Keratinocyte (primary cell): Measurements from ENCODE around the gene CFAP157. TPM values are rescaled to one million over a fixed set of nuclear protein-coding genes. Genes with fewer than 3 reads are reported as not detected.

Source experiments
- DNase-seq: peaks from one replicate; pipeline ENCODE4 v3.0.0-alpha.2; 2011; ENCODE audit warnings: low read depth, missing footprints, low spot score
- FAIRE-seq: peaks from 2 replicates; lab custom pipeline; 2011; peaks lifted over from hg19 to GRCh38; lab: Jason Lieb, UNC
- H2AFZ ChIP-seq: 2 replicates; pipeline ENCODE4 v1.6.0; 2012; ENCODE audit warnings: low read length, control low read depth, inconsistent platforms; ENCODE audit not compliant: control insufficient read depth
- H3K27ac ChIP-seq: 2 replicates; pipeline ENCODE4 v1.5.1; 2011; ENCODE audit warnings: low read length; ENCODE audit not compliant: control insufficient read depth, insufficient read depth
- H3K27me3 ChIP-seq: 3 replicates; pipeline ENCODE4 v1.6.0; 2011; ENCODE audit warnings: low read length; ENCODE audit not compliant: control insufficient read depth, insufficient read depth; ENCODE audit errors: extremely low read depth
- H3K36me3 ChIP-seq, 2 experiments: 2 replicates in 1 of 2; 3 replicates in 1 of 2; pipeline ENCODE4 v1.5.1; 2011; ENCODE audit warnings: low read length in 2 of 2, mild to moderate bottlenecking in 1 of 2; ENCODE audit not compliant: control insufficient read depth in 2 of 2, insufficient read depth in 2 of 2; ENCODE audit errors: extremely low read depth in 1 of 2
- H3K4me1 ChIP-seq: 3 replicates; pipeline ENCODE4 v1.5.1; 2011; ENCODE audit warnings: low read length; ENCODE audit not compliant: control insufficient read depth, insufficient read depth; ENCODE audit errors: extremely low read depth
- H3K4me2 ChIP-seq: 3 replicates; pipeline ENCODE4 v1.6.0; 2011; ENCODE audit warnings: low read depth, low read length; ENCODE audit not compliant: control insufficient read depth, insufficient read depth; ENCODE audit errors: extremely low read depth
- H3K4me3 ChIP-seq, 3 experiments: fragments of 200-600 bp in 1 of 3; sonication (generic) in 1 of 3; 2 replicates in 2 of 3; 3 replicates in 1 of 3; pipeline ENCODE4 v1.5.1; 2011 to 2016; ENCODE audit warnings: low read length in 3 of 3, mild to moderate bottlenecking in 3 of 3, control low read depth in 2 of 3, inconsistent platforms in 1 of 3, low read depth in 1 of 3, mixed read lengths in 1 of 3, mixed run types in 1 of 3, moderate library complexity in 1 of 3; ENCODE audit not compliant: control insufficient read depth in 2 of 3, insufficient read depth in 2 of 3; ENCODE audit errors: extremely low read depth in 1 of 3
- H3K79me2 ChIP-seq: 2 replicates; pipeline ENCODE4 v1.6.0; 2012; ENCODE audit warnings: low read length; ENCODE audit not compliant: control insufficient read depth, insufficient read depth
- H3K9ac ChIP-seq: 3 replicates; pipeline ENCODE4 v1.6.0; 2011; ENCODE audit warnings: low read length; ENCODE audit not compliant: control insufficient read depth, insufficient read depth; ENCODE audit errors: extremely low read depth
- H3K9me1 ChIP-seq: 3 replicates; pipeline ENCODE4 v1.6.0; 2011; ENCODE audit warnings: low read length; ENCODE audit not compliant: control insufficient read depth, insufficient read depth; ENCODE audit errors: extremely low read depth
- H3K9me3 ChIP-seq: 2 replicates; pipeline ENCODE4 v1.5.1; 2012; ENCODE audit warnings: low read depth, low read length; ENCODE audit not compliant: control insufficient read depth
- H4K20me1 ChIP-seq: 3 replicates; pipeline ENCODE4 v1.6.0; 2011; ENCODE audit warnings: low read length; ENCODE audit not compliant: control insufficient read depth, insufficient read depth; ENCODE audit errors: extremely low read depth
- EZH2 ChIP-seq: IDR thresholded peaks from one replicate; pipeline ENCODE4 v1.6.1; 2012; ENCODE audit warnings: inconsistent platforms, mild to moderate bottlenecking, low read length, moderate library complexity
- dilution Hi-C: fragments of 300-500 bp; cut with MboI; formaldehyde crosslinking; loops from one replicate; pipeline ENCODE4 v1.7.0; 2020; ENCODE audit warnings: low sequenced_read_pairs; ENCODE audit not compliant: extremely low pct_ligation_motif_present
- polyA plus RNA-seq, 5 experiments: library from polyadenylated mRNA; depleted of rRNA in 3 of 5; stranded (reverse) in 3 of 5; stranded (forward) in 1 of 5; unstranded in 1 of 5; fragments of >200 nt; gene quantifications; 1 replicate in 1 of 5; 2 replicates in 3 of 5; 3 replicates in 1 of 5; pipeline versions ENCODE4 v1.2.1 to v1.2.3, GENCODE V29; 2011 to 2012; ENCODE audit warnings: missing spikeins in 2 of 5, low read depth in 1 of 5, low replicate concordance in 1 of 5
- TF ChIP-seq, protein P1 (sequence below), 3 experiments: IDR thresholded peaks in 1 of 3; conservative IDR thresholded peaks in 1 of 3; optimal IDR thresholded peaks in 1 of 3; 2 replicates in 2 of 3; 3 replicates in 1 of 3; pipeline versions ENCODE3 to v1.5.1; 2011; ENCODE audit warnings: low read length in 3 of 3, mild to moderate bottlenecking in 3 of 3, moderate library complexity in 2 of 3, control low read depth in 1 of 3, inconsistent platforms in 1 of 3; ENCODE audit not compliant: insufficient read depth in 2 of 3; ENCODE audit errors: extremely low read depth in 1 of 3

The CFAP157 gene
- polyA plus RNA-seq, 1 donor (not counting 4 experiments of a cell fraction or from before 2014, with no cell fraction given): not detected

DNA sequence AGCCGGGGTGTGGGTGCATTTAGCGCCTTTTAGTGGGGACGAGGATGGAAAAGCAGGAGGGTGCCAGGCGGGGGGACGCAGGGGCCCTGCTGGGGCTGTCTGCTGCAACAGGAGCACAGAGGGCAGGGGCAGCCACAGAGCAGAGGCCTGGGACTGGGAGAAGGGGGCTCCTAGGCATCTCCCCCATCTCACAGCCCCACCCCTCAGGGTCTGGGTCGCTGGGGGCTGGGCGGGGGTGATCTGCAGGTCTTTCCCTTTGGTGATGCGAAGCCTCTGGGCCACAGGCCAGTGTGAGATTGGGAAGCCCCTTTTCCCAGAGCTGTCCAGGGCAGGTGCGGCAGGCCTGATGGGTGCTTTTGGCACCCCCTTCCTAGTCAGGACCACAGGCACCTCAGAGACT is 23.5 kb downstream of the CFAP157 start:
- no peak overlapping the region for H3K4me2 ChIP-seq
- H3K79me2 ChIP-seq: no peaks in the 10 kb centered on the region
- FAIRE-seq (no peak), DNase-seq (no peak)
- H3K36me3 ChIP-seq: peaks cover 0 to 3% of the 10 kb centered on the region in 2 experiments
- no peak overlapping the region for H3K9ac ChIP-seq
- H3K4me3 ChIP-seq: no peak overlapping the region
- H4K20me1 ChIP-seq: no peaks in the 10 kb centered on the region
- no peaks in the 10 kb centered on the region for H3K9me1 ChIP-seq
- no peak overlapping the region for H2AFZ ChIP-seq
- peaks cover 7% of the 10 kb centered on the region for H3K4me1 ChIP-seq
- H3K27me3 ChIP-seq: no peaks in the 10 kb centered on the region
- no peaks in the 10 kb centered on the region for H3K9me3 ChIP-seq
- TF ChIP-seq EZH2: no peak
- TF ChIP-seq, protein P1, sequence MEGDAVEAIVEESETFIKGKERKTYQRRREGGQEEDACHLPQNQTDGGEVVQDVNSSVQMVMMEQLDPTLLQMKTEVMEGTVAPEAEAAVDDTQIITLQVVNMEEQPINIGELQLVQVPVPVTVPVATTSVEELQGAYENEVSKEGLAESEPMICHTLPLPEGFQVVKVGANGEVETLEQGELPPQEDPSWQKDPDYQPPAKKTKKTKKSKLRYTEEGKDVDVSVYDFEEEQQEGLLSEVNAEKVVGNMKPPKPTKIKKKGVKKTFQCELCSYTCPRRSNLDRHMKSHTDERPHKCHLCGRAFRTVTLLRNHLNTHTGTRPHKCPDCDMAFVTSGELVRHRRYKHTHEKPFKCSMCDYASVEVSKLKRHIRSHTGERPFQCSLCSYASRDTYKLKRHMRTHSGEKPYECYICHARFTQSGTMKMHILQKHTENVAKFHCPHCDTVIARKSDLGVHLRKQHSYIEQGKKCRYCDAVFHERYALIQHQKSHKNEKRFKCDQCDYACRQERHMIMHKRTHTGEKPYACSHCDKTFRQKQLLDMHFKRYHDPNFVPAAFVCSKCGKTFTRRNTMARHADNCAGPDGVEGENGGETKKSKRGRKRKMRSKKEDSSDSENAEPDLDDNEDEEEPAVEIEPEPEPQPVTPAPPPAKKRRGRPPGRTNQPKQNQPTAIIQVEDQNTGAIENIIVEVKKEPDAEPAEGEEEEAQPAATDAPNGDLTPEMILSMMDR (optimal IDR thresholded peaks at IDR 0.05 in 1 of 3, IDR thresholded peaks at IDR 0.05 in 1 of 3, conservative IDR thresholded peaks at IDR 0.05 in 1 of 3; ENCODE audit: extremely low read depth in 1 of 3, insufficient read depth in 2 of 3, low read length in 3 of 3): no peak
- no peak overlapping the region for H3K27ac ChIP-seq
- dilution Hi-C loops: no loop called here

DNA sequence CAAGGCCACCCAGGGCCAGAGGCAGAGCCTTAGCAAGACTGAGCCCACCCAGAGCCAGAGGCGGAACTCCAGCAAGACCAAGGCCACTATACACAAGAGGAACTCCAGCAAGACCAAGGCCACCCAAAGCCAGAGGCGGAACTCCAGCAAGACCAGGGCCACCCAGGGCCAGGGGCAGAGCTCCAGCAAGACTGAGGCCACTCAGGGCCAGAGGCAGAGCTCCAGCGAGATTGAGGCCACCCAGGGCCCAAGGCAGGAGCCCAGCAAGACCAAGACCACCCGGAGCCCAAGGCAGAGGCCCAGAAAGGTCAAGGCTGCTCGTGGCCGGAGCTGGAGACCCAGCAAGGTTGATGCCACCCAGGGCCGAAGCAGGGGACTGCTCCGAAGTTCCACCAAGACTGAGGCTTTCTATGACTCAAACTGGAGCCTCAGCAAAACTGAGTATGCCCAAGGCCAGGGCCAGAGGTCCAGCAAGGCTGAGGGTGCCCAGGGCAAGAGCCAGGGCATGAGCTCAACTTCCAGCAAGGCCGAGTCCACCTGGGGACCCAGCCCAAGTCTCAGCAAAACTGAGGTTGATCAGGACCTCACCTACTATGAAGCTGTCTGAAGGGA is 24.1 kb downstream of the CFAP157 start:
- H3K36me3 ChIP-seq: peaks cover 0 to 3% of the 10 kb centered on the region in 2 experiments
- no peaks in the 10 kb centered on the region for H3K9me1 ChIP-seq
- H3K4me2 ChIP-seq: no peak overlapping the region
- dilution Hi-C loops: no loop called here
- DNase-seq (no peak), FAIRE-seq (no peak)
- H3K4me1 ChIP-seq: peaks cover 10% of the 10 kb centered on the region
- H2AFZ ChIP-seq: no peak overlapping the region
- no peaks in the 10 kb centered on the region for H3K9me3 ChIP-seq
- H3K9ac ChIP-seq: no peak overlapping the region
- H3K27ac ChIP-seq: no peak overlapping the region
- no peaks in the 10 kb centered on the region for H3K27me3 ChIP-seq
- no peaks in the 10 kb centered on the region for H4K20me1 ChIP-seq
- TF ChIP-seq EZH2: no peak
- TF ChIP-seq, protein P1 (optimal IDR thresholded peaks at IDR 0.05 in 1 of 3, IDR thresholded peaks at IDR 0.05 in 1 of 3, conservative IDR thresholded peaks at IDR 0.05 in 1 of 3; ENCODE audit: extremely low read depth in 1 of 3, insufficient read depth in 2 of 3, low read length in 3 of 3): no peak
- H3K79me2 ChIP-seq: no peaks in the 10 kb centered on the region
- H3K4me3 ChIP-seq: no peak overlapping the region
